Liver (tissue), 3 donors: ENCODE results near the gene TBX15.

Experiments used
- EGR1 ChIP-seq, 2 donors: IDR thresholded peaks; 2 replicates each; pipeline ENCODE4 v1.6.1; 2016 to 2018; ENCODE audit warnings: antibody characterized with exemption in 2 of 2, low read depth in 2 of 2
- FOXA1 ChIP-seq: IDR thresholded peaks from 2 replicates; pipeline ENCODE4 v1.6.1; 2016; ENCODE audit warnings: antibody characterized with exemption
- JUND ChIP-seq, 2 donors: IDR thresholded peaks; 2 replicates each; pipeline ENCODE4 v1.6.1; 2016; ENCODE audit warnings: antibody characterized with exemption in 2 of 2
- RAD21 ChIP-seq, 2 donors: IDR thresholded peaks; 2 replicates each; pipeline ENCODE4 v1.6.1; 2016; ENCODE audit warnings: antibody characterized with exemption in 2 of 2, mild to moderate bottlenecking in 2 of 2
- RXRA ChIP-seq, 2 donors: IDR thresholded peaks; 2 replicates each; pipeline ENCODE4 v1.6.1; 2017 to 2018; ENCODE audit warnings: antibody characterized with exemption in 2 of 2, mild to moderate bottlenecking in 1 of 2
- SP1 ChIP-seq: IDR thresholded peaks from 2 replicates; pipeline ENCODE4 v1.6.1; 2018; ENCODE audit warnings: antibody characterized with exemption, mild to moderate bottlenecking
- TAF1 ChIP-seq: conservative IDR thresholded peaks from 2 replicates; pipeline ENCODE4 v1.6.1; 2016; ENCODE audit warnings: antibody characterized with exemption, mild to moderate bottlenecking
- YY1 ChIP-seq: IDR thresholded peaks from 2 replicates; pipeline ENCODE4 v1.6.1; 2016; ENCODE audit warnings: antibody characterized with exemption, mild to moderate bottlenecking
- TF ChIP-seq, protein P1 (sequence below): IDR thresholded peaks from 2 replicates; pipeline ENCODE4 v1.6.1; 2016; ENCODE audit warnings: antibody characterized with exemption
- TF ChIP-seq, protein P2 (sequence below): fragments of 150-350 bp; IDR thresholded peaks from 2 replicates; pipeline ENCODE4 v1.5.1; 2017; ENCODE audit warnings: improper control_type of control experiment, low read depth, low read length; ENCODE audit not compliant: missing input control
- TF ChIP-seq, protein P3 (sequence below): IDR thresholded peaks from 2 replicates; pipeline ENCODE4 v1.6.1; 2016; ENCODE audit warnings: antibody characterized with exemption
- TF ChIP-seq, protein P4 (sequence below): IDR thresholded peaks from 2 replicates; pipeline ENCODE4 v1.6.1; 2016; ENCODE audit warnings: antibody characterized with exemption
- donor health status: healthy.
- donor health status: healthy.

DNA sequence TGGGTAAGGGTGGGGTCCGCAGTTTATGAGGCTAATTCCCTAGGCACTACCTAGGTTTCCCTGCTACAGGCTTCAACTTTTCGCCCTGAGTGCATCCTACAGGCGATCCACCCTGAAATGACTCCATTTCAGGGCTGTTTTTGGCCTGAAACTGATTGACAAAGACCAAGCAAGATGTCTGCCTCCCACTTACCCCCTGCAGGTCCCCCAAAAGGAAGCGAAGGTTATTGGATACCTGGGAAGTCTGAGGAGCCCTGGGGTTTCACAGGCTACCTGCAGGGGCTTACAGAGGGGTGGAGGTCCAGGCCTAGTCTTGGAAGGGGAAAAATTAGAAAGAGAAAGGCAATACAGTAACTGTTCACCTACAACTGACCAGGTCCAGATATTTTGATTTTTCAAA is 3.3 kb upstream of the TBX15 start:
- TF ChIP-seq, protein P1, sequence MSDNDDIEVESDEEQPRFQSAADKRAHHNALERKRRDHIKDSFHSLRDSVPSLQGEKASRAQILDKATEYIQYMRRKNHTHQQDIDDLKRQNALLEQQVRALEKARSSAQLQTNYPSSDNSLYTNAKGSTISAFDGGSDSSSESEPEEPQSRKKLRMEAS = no peak
- TF ChIP-seq, protein P2, sequence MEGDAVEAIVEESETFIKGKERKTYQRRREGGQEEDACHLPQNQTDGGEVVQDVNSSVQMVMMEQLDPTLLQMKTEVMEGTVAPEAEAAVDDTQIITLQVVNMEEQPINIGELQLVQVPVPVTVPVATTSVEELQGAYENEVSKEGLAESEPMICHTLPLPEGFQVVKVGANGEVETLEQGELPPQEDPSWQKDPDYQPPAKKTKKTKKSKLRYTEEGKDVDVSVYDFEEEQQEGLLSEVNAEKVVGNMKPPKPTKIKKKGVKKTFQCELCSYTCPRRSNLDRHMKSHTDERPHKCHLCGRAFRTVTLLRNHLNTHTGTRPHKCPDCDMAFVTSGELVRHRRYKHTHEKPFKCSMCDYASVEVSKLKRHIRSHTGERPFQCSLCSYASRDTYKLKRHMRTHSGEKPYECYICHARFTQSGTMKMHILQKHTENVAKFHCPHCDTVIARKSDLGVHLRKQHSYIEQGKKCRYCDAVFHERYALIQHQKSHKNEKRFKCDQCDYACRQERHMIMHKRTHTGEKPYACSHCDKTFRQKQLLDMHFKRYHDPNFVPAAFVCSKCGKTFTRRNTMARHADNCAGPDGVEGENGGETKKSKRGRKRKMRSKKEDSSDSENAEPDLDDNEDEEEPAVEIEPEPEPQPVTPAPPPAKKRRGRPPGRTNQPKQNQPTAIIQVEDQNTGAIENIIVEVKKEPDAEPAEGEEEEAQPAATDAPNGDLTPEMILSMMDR = no peak
- TF ChIP-seq YY1 = no peak
- no peak for TF ChIP-seq EGR1 (IDR thresholded peaks at IDR 0.05; ENCODE audit: low read depth in 2 of 2)
- no peak for TF ChIP-seq JUND (IDR thresholded peaks at IDR 0.05)
- no peak for TF ChIP-seq FOXA1
- TF ChIP-seq, protein P3, sequence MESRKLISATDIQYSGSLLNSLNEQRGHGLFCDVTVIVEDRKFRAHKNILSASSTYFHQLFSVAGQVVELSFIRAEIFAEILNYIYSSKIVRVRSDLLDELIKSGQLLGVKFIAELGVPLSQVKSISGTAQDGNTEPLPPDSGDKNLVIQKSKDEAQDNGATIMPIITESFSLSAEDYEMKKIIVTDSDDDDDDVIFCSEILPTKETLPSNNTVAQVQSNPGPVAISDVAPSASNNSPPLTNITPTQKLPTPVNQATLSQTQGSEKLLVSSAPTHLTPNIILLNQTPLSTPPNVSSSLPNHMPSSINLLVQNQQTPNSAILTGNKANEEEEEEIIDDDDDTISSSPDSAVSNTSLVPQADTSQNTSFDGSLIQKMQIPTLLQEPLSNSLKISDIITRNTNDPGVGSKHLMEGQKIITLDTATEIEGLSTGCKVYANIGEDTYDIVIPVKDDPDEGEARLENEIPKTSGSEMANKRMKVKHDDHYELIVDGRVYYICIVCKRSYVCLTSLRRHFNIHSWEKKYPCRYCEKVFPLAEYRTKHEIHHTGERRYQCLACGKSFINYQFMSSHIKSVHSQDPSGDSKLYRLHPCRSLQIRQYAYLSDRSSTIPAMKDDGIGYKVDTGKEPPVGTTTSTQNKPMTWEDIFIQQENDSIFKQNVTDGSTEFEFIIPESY = no peak
- TF ChIP-seq TAF1 = no peak
- TF ChIP-seq RXRA (IDR thresholded peaks at IDR 0.05) = no peak
- no peak for TF ChIP-seq SP1
- TF ChIP-seq, protein P4, sequence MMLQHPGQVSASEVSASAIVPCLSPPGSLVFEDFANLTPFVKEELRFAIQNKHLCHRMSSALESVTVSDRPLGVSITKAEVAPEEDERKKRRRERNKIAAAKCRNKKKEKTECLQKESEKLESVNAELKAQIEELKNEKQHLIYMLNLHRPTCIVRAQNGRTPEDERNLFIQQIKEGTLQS = no peak
- TF ChIP-seq RAD21 (IDR thresholded peaks at IDR 0.05) = no peak
